HepG2 (cell line): Measurements from ENCODE around the gene DOCK2. TPM values are rescaled to one million over a fixed set of nuclear protein-coding genes. Genes with fewer than 3 reads are reported as not detected.

Experiments
- ATAC-seq: fragments of 200-7000 bp; cut with Tn5 transposase; 3 replicates; pipeline ENCODE4 v1.9.1; 2020; ENCODE audit warnings: mild to moderate bottlenecking, moderate library complexity
- BruUV-seq: library from RNA; stranded (reverse); fragments of 400-500 nt; replicated peaks from 2 replicates; lab custom pipeline; 2021; lab: Mats Ljungman, UMichigan
- CTCF ChIA-PET: fragments of 300-600 bp; formaldehyde crosslinking; extraction: SDS; loops from one replicate; lab custom pipeline; 2021; ENCODE audit warnings: low total read pairs, inconsistent platforms, low intra/inter-chr PET ratio; lab: Yijun Ruan, JAX
- POLR2A ChIA-PET: fragments of 350-600 bp; sonication (Branson Sonifier 250); formaldehyde crosslinking; loops from one replicate; lab custom pipeline; 2020; ENCODE audit warnings: antibody characterized with exemption, inconsistent platforms; lab: Yijun Ruan, JAX
- DNase-seq: peaks from one replicate; pipeline ENCODE4 v3.0.0-alpha.2; 2015; ENCODE audit warnings: low spot score
- FAIRE-seq: peaks from 3 replicates; lab custom pipeline; 2011; peaks lifted over from hg19 to GRCh38; lab: Jason Lieb, UNC
- H2AFZ ChIP-seq: one replicate; pipeline ENCODE4 v1.6.1; 2011; ENCODE audit warnings: low read length, inconsistent platforms
- H3K27ac ChIP-seq: fragments of 300-600 bp; 3 replicates; pipeline ENCODE4 v1.8.0; 2011; ENCODE audit warnings: mixed run types, mild to moderate bottlenecking, mixed read lengths, low read length, inconsistent platforms; ENCODE audit not compliant: insufficient read depth; ENCODE audit errors: extremely low read length
- H3K27me3 ChIP-seq, 2 experiments: fragments of 200-600 bp in 1 of 2; 2 replicates in 1 of 2; 3 replicates in 1 of 2; pipeline versions ENCODE4 v1.6.0 to v1.8.0; 2011; ENCODE audit warnings: low read length in 2 of 2, mild to moderate bottlenecking in 2 of 2, moderate library complexity in 2 of 2, inconsistent platforms in 1 of 2; ENCODE audit not compliant: insufficient read depth in 2 of 2, control insufficient read depth in 1 of 2
- H3K36me3 ChIP-seq, 2 experiments: fragments of 200-600 bp in 1 of 2; replicated peaks in 1 of 2; 2 replicates in 1 of 2; 3 replicates in 1 of 2; pipeline versions ENCODE4 v1.5.1 to v1.8.0; 2011; ENCODE audit warnings: low read length in 2 of 2, inconsistent platforms in 1 of 2; ENCODE audit not compliant: insufficient read depth in 2 of 2, control insufficient read depth in 1 of 2
- H3K4me1 ChIP-seq: 2 replicates; pipeline ENCODE4 v1.5.1; 2012; ENCODE audit warnings: low read length, inconsistent platforms; ENCODE audit not compliant: insufficient read depth
- H3K4me2 ChIP-seq: 2 replicates; pipeline ENCODE4 v1.6.0; 2011; ENCODE audit warnings: low read depth, low read length, inconsistent platforms
- H3K4me3 ChIP-seq, 3 experiments: fragments of 200-600 bp in 1 of 3; sonication (generic), shearing (Covaris generic) in 1 of 3; replicated peaks in 1 of 3; 2 replicates each; pipeline ENCODE4 v1.5.1; 2011 to 2016; ENCODE audit warnings: low read length in 3 of 3, inconsistent platforms in 2 of 3, low read depth in 2 of 3, mild to moderate bottlenecking in 2 of 3, control low read depth in 1 of 3, mixed read lengths in 1 of 3; ENCODE audit not compliant: insufficient read depth in 1 of 3
- H3K79me2 ChIP-seq: one replicate; pipeline ENCODE4 v1.6.1; 2011; ENCODE audit warnings: low read length, inconsistent platforms; ENCODE audit not compliant: insufficient read depth
- H3K9ac ChIP-seq: 2 replicates; pipeline ENCODE4 v1.6.0; 2011; ENCODE audit warnings: mild to moderate bottlenecking, low read depth, low read length, inconsistent platforms; ENCODE audit not compliant: insufficient read depth
- H3K9me3 ChIP-seq: 2 replicates; pipeline ENCODE4 v1.5.1; 2012; ENCODE audit warnings: mild to moderate bottlenecking, low read length
- H4K20me1 ChIP-seq: 2 replicates; pipeline ENCODE4 v1.6.0; 2011; ENCODE audit warnings: inconsistent platforms, mild to moderate bottlenecking, low read length, moderate library complexity; ENCODE audit not compliant: insufficient read depth
- BCL6 ChIP-seq: IDR thresholded peaks from 2 replicates; pipeline ENCODE4 v1.6.1; 2016; ENCODE audit warnings: missing genetic modification reagents, missing compliant biosample characterization
- CAMTA2 ChIP-seq: sonication (generic); formaldehyde crosslinking; IDR thresholded peaks from 2 replicates; pipeline ENCODE4 v1.4.0; 2020; ENCODE audit warnings: mild to moderate bottlenecking, missing genetic modification reagents, borderline replicate concordance
- CREM ChIP-seq, 2 experiments: sonication (generic) in 1 of 2; formaldehyde crosslinking in 1 of 2; IDR thresholded peaks; 2 replicates each; pipeline versions ENCODE4 v1.4.0 to v1.6.1; 2016 to 2020; ENCODE audit warnings: antibody characterized with exemption in 1 of 2, mild to moderate bottlenecking in 1 of 2, missing genetic modification reagents in 1 of 2
- DDIT3 ChIP-seq: sonication (generic); formaldehyde crosslinking; IDR thresholded peaks from 2 replicates; pipeline ENCODE4 v1.4.0; 2020; ENCODE audit warnings: mild to moderate bottlenecking, missing genetic modification reagents
- DNMT3B ChIP-seq: conservative IDR thresholded peaks from 2 replicates; pipeline ENCODE4 v1.6.1; 2016; ENCODE audit warnings: missing biosample characterization, control low read depth
- FOXO1 ChIP-seq: sonication (generic); formaldehyde crosslinking; IDR thresholded peaks from 2 replicates; pipeline ENCODE4 v1.4.0; 2020; ENCODE audit warnings: missing genetic modification reagents
- GMEB1 ChIP-seq: sonication (generic); formaldehyde crosslinking; IDR thresholded peaks from 2 replicates; pipeline ENCODE4 v1.5.1; 2020; ENCODE audit warnings: missing genetic modification reagents, mild to moderate bottlenecking, borderline replicate concordance
- GPN1 ChIP-seq: sonication (generic); formaldehyde crosslinking; IDR thresholded peaks from 2 replicates; pipeline ENCODE4 v1.5.1; 2020; ENCODE audit warnings: missing genetic modification reagents, borderline replicate concordance
- ONECUT2 ChIP-seq: sonication (generic); formaldehyde crosslinking; IDR thresholded peaks from 2 replicates; pipeline ENCODE4 v1.4.0; 2020; ENCODE audit warnings: missing genetic modification reagents
- PBX3 ChIP-seq: sonication (generic); formaldehyde crosslinking; IDR thresholded peaks from 2 replicates; pipeline ENCODE4 v1.8.1; 2023; ENCODE audit warnings: missing genetic modification reagents, inconsistent platforms, borderline replicate concordance
- SKI ChIP-seq: fragments of 450-650 bp; IDR thresholded peaks from one replicate; pipeline ENCODE4 v1.6.1; 2018; ENCODE audit warnings: mild to moderate bottlenecking; ENCODE audit not compliant: partially characterized antibody
- SMYD3 ChIP-seq: sonication (generic); formaldehyde crosslinking; IDR thresholded peaks from 2 replicates; pipeline ENCODE4 v1.8.1; 2023; ENCODE audit warnings: mild to moderate bottlenecking, missing genetic modification reagents
- SOX5 ChIP-seq: IDR thresholded peaks from 2 replicates; pipeline ENCODE4 v1.6.1; 2016; ENCODE audit warnings: borderline replicate concordance
- SP5 ChIP-seq: IDR thresholded peaks from 2 replicates; pipeline ENCODE4 v1.6.1; 2016; ENCODE audit warnings: low read depth, borderline replicate concordance
- ZNF251 ChIP-seq: sonication (generic); formaldehyde crosslinking; IDR thresholded peaks from 2 replicates; pipeline ENCODE4 v1.9.0; 2021; ENCODE audit warnings: mild to moderate bottlenecking, missing genetic modification reagents
- ZNF607 ChIP-seq: sonication (generic); formaldehyde crosslinking; IDR thresholded peaks from 2 replicates; pipeline ENCODE4 v1.5.1; 2020; ENCODE audit warnings: missing genetic modification reagents, mild to moderate bottlenecking, borderline replicate concordance
- ZNF614 ChIP-seq: IDR thresholded peaks from 2 replicates; pipeline ENCODE4 v1.6.1; 2018; ENCODE audit warnings: missing biosample characterization, missing genetic modification reagents, inconsistent platforms, borderline replicate concordance
- ZSCAN25 ChIP-seq: sonication (generic); formaldehyde crosslinking; IDR thresholded peaks from 2 replicates; pipeline ENCODE4 v1.8.0; 2022; ENCODE audit warnings: mild to moderate bottlenecking, missing genetic modification reagents
- WGBS: methylation state at CpG from one replicate; pipeline ENCODE4 v1.1.6; 2017; ENCODE audit warnings: low lambda C conversion rate; 5-methylcytosine and 5-hydroxymethylcytosine counted together
- in situ Hi-C: cut with HindIII; loops from 2 replicates; pipeline ENCODE4 v1.10.0; 2017; ENCODE audit warnings: low pct_unique_long_range_greater_than_20kb; ENCODE audit not compliant: extremely low pct_ligation_motif_present
- intact Hi-C: fragments of 100-400 bp; cut with micrococcal nuclease; formaldehyde crosslinking; loops from one replicate; pipeline ENCODE4 v1.10.0; 2022; ENCODE audit not compliant: unreplicated experiment
- polyA plus RNA-seq, 8 experiments: library from polyadenylated mRNA; depleted of rRNA in 3 of 8; stranded (reverse) in 7 of 8; unstranded in 1 of 8; fragments of >200 nt; fragmentation: Illumina TruSeq in 4 of 8; extraction: Trizol in 4 of 8; gene quantifications; 2 replicates each; pipeline versions ENCODE4 v1.2.1 to v1.2.3, GENCODE V29; 2011 to 2016; ENCODE audit warnings: low read depth in 4 of 8, missing spikeins in 1 of 8, mixed read lengths in 1 of 8; ENCODE audit not compliant: insufficient read depth in 1 of 8
- total RNA-seq, 5 experiments: library from RNA; depleted of rRNA; stranded (reverse); fragments of >200 nt; fragmentation: Illumina TruSeq; extraction: Trizol; gene quantifications; 2 replicates each; pipeline ENCODE4 v1.2.3, GENCODE V29; 2016; ENCODE audit warnings: low read depth in 1 of 5
- TF ChIP-seq, protein P1 (sequence below): sonication (generic); formaldehyde crosslinking; IDR thresholded peaks from 2 replicates; pipeline ENCODE4 v1.8.1; 2023; ENCODE audit warnings: mild to moderate bottlenecking, inconsistent platforms, moderate library complexity, missing genetic modification reagents, borderline replicate concordance

The DOCK2 gene
- total and polyA plus RNA-seq, 2 of the 13 experiments (the other 11 are each of a cell fraction or from before 2014, with no cell fraction given): not detected

- TF ChIP-seq FOXO1 (no peak), ZNF251 (CRISPR knock-in tag) (no peak), ZNF607 (CRISPR knock-in tag) (no peak), BCL6 (CRISPR knock-in tag) (no peak), DDIT3 (no peak), SMYD3 (CRISPR knock-in tag) (no peak), SKI (no peak), SOX5 (no peak)
These were observed 191.3 kb downstream of the DOCK2 start (continued) for GRCh38 chr5:169828385-169828784.

DNA sequence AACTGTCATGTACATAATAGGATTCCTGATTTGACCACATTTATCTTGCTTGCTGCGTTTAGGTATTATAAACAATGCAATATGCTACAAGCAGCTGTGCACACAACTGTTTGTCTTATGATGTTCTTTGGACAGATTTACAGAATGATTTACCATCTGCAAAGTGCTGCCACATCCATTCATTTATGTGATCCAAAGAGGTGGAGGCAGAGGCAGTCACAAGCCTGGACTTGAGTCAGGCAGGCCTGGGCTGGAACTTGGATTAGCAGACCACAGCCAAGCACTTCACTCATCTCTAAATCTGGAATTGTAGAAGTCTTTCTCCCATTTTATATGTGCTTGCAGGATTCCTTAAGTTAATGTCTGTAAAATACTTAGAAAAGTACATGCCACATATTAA, 194.3 kb downstream of the DOCK2 start:
- WGBS: 0% methylated on average over 1 of the region's 1 CpG
- CTCF ChIA-PET: no interaction called here

More for the DNA sequence above, 194.3 kb downstream of the DOCK2 start:
- BruUV-seq: no TSS peak
- no peak overlapping the region for H2AFZ ChIP-seq
- H3K4me1 ChIP-seq: no peaks in the 10 kb centered on the region
- POLR2A ChIA-PET: no interaction called here
- in situ Hi-C loops (no loop called here), intact Hi-C loops (no loop called here)
- H3K4me2 ChIP-seq: no peak overlapping the region
- no peak for DNase-seq
- no peak overlapping the region for H3K27ac ChIP-seq
- no peak for ATAC-seq
- H4K20me1 ChIP-seq: no peaks in the 10 kb centered on the region
- H3K36me3 ChIP-seq: no peaks in the 10 kb centered on the region
- H3K79me2 ChIP-seq: no peaks in the 10 kb centered on the region
- no peak for TF ChIP-seq ZSCAN25 (CRISPR knock-in tag)
- TF ChIP-seq CAMTA2: no peak
- TF ChIP-seq GMEB1 (CRISPR knock-in tag): no peak
- TF ChIP-seq SP5 (CRISPR knock-in tag): no peak
- TF ChIP-seq GPN1 (CRISPR knock-in tag): no peak
- TF ChIP-seq, protein P1, sequence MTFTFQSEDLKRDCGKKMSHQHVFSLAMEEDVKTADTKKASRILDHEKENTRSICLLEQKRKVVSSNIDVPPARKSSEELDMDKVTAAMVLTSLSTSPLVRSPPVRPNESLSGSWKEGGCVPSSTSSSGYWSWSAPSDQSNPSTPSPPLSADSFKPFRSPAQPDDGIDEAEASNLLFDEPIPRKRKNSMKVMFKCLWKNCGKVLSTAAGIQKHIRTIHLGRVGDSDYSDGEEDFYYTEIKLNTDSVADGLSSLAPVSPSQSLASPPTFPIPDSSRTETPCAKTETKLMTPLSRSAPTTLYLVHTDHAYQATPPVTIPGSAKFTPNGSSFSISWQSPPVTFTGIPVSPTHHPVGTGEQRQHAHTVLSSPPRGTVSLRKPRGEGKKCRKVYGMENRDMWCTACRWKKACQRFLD (CRISPR knock-in tag): no peak
- no peak for TF ChIP-seq ONECUT2
- TF ChIP-seq PBX3 (CRISPR knock-in tag): no peak
- TF ChIP-seq ZNF614 (CRISPR knock-in tag): no peak
- TF ChIP-seq DNMT3B (CRISPR knock-in tag): no peak
- no peak for TF ChIP-seq CREM (IDR thresholded peaks at IDR 0.05)
- TF ChIP-seq CREM (CRISPR knock-in tag; IDR thresholded peaks at IDR 0.05): no peak
- no peak overlapping the region for H3K4me3 ChIP-seq
- no peaks in the 10 kb centered on the region for H3K9me3 ChIP-seq
- no peak for FAIRE-seq
- no peak overlapping the region for H3K9ac ChIP-seq
- H3K27me3 ChIP-seq: no peaks in the 10 kb centered on the region
